Transverse colon (tissue), 4 donors: Measurements from ENCODE around the gene GET3. TPM values are rescaled to one million over a fixed set of nuclear protein-coding genes. Genes with fewer than 3 reads are reported as not detected.
"Not testable (repeated sequence)": the region's sequence is repeated elsewhere in the genome, so short reads cannot be mapped to it uniquely, and the experiment has no call there.

Source experiments
- DNase-seq: peaks from one replicate; pipeline ENCODE4 v3.0.0-alpha.2; 2019
- H3K27ac ChIP-seq, 4 donors: fragments of 200-600 bp; sonication (generic); 2 replicates each; pipeline ENCODE4 v1.5.1; 2016 to 2018; ENCODE audit warnings: inconsistent platforms in 4 of 4
- H3K27me3 ChIP-seq: fragments of 200-600 bp; sonication (generic); 2 replicates; pipeline ENCODE4 v1.5.1; 2017; ENCODE audit warnings: inconsistent platforms
- H3K36me3 ChIP-seq, 4 donors: fragments of 200-600 bp; sonication (generic); 2 replicates each; pipeline ENCODE4 v1.5.1; 2017 to 2019; ENCODE audit warnings: inconsistent platforms in 4 of 4
- H3K4me1 ChIP-seq, 4 donors: fragments of 200-600 bp; sonication (generic); 2 replicates each; pipeline ENCODE4 v1.5.1; 2017 to 2020; ENCODE audit warnings: inconsistent platforms in 4 of 4
- H3K4me3 ChIP-seq, 4 donors: fragments of 200-600 bp; sonication (generic); 1 replicate in 1 of 4; 2 replicates in 3 of 4; pipeline versions ENCODE4 v1.5.1 to v1.6.1; 2017 to 2019; ENCODE audit warnings: inconsistent platforms in 4 of 4
- H3K9me3 ChIP-seq, 2 donors: fragments of 200-600 bp; sonication (generic); 2 replicates each; pipeline ENCODE4 v1.5.1; 2017 to 2019; ENCODE audit warnings: inconsistent platforms in 2 of 2
- EP300 ChIP-seq: sonication (generic); formaldehyde crosslinking; IDR thresholded peaks from one replicate; pipeline ENCODE4 v1.6.1; 2017; ENCODE audit warnings: antibody characterized with exemption, low read depth
- POLR2A ChIP-seq: fragments of 450-650 bp; IDR thresholded peaks from one replicate; pipeline ENCODE4 v1.6.1; 2016; ENCODE audit warnings: antibody characterized with exemption, mild to moderate bottlenecking, moderate library complexity
- POLR2AphosphoS5 ChIP-seq, 3 donors: sonication (generic); formaldehyde crosslinking; IDR thresholded peaks; one replicate each; pipeline ENCODE4 v1.6.1; 2016; ENCODE audit warnings: antibody characterized with exemption in 3 of 3
- WGBS, 2 donors: methylation state at CpG; one replicate each; pipeline ENCODE4 v1.1.5; 2018; ENCODE audit warnings: low coverage in 1 of 2; 5-methylcytosine and 5-hydroxymethylcytosine counted together
- in situ Hi-C, 4 donors: fragments of 200-750 bp; cut with MboI; loops; one replicate each; pipeline versions ENCODE4 v1.15.0 to v1.15.1; 2017; ENCODE audit warnings: low sequenced_read_pairs in 3 of 4, low pct_ligation_motif_present in 1 of 4, low pct_unique_long_range_greater_than_20kb in 1 of 4
- intact Hi-C: fragments of 100-400 bp; cut with DNase I; formaldehyde crosslinking; loops from one replicate; pipeline ENCODE4 v1.15.1; 2023; ENCODE audit warnings: low total_unique reads
- total RNA-seq, 4 donors: library from RNA; depleted of rRNA; stranded (reverse); fragments of >200 nt; gene quantifications; one replicate each; pipeline ENCODE4 v1.1.0, GENCODE V29; 2016
- TF ChIP-seq, protein P1 (sequence below), 5 experiments: fragments of 200-600 bp in 3 of 5; fragments of 450-650 bp in 2 of 5; sonication (generic) in 3 of 5; IDR thresholded peaks; 1 replicate in 2 of 5; 2 replicates in 3 of 5; pipeline ENCODE4 v1.5.1; 2016 to 2017; ENCODE audit warnings: antibody characterized with exemption in 5 of 5, inconsistent platforms in 3 of 5, mild to moderate bottlenecking in 2 of 5, moderate library complexity in 1 of 5

GET3 gene
- total RNA-seq, 4 donors from 2014 or later, result 18.3 to 75.2 (median 43.6) TPM

GRCh38 chr19:12722566-12723380, 14.5 kb upstream of the GET3 start:
- Histone ChIP-seq H3K27me3 (no peaks in the 10 kb centered on the region), H3K4me3 (peak overlapping the region; percentile 29 to 99 (median 90)), H3K36me3 (peaks cover 0 to 8% (median 0%) of the 10 kb centered on the region in 4 donors), H3K27ac (peak overlapping the region; percentile 92 to 98 (median 96)), H3K4me1 (peaks cover 14 to 46% (median 29%) of the 10 kb centered on the region in 4 donors), H3K9me3 (no peaks in the 10 kb centered on the region)
- TF ChIP-seq POLR2A (peak; percentile 30), EP300 (no peak), POLR2AphosphoS5 (IDR thresholded peaks at IDR 0.05) (peak; percentile 59 to 77 (median 70))
- in situ Hi-C loops (no loop called here), intact Hi-C loops (no loop called here)
- 0% methylated on average over 4 to 32 of the region's 32 CpGs for WGBS, 2 donors
- peak; percentile 97 for DNase-seq

GRCh38 chr19:12723381-12723640, 14.0 kb upstream of the GET3 start:
- H3K9me3 ChIP-seq, result no peaks in the 10 kb centered on the region
- H3K27me3 ChIP-seq, result no peaks in the 10 kb centered on the region
- WGBS, 2 donors, result 1% methylated on average over 7 of the region's 7 CpGs; no CpG with 5 or more reads in 1 of the 2 donors
- no peak for TF ChIP-seq POLR2AphosphoS5 (IDR thresholded peaks at IDR 0.05)
- TF ChIP-seq, protein P1, sequence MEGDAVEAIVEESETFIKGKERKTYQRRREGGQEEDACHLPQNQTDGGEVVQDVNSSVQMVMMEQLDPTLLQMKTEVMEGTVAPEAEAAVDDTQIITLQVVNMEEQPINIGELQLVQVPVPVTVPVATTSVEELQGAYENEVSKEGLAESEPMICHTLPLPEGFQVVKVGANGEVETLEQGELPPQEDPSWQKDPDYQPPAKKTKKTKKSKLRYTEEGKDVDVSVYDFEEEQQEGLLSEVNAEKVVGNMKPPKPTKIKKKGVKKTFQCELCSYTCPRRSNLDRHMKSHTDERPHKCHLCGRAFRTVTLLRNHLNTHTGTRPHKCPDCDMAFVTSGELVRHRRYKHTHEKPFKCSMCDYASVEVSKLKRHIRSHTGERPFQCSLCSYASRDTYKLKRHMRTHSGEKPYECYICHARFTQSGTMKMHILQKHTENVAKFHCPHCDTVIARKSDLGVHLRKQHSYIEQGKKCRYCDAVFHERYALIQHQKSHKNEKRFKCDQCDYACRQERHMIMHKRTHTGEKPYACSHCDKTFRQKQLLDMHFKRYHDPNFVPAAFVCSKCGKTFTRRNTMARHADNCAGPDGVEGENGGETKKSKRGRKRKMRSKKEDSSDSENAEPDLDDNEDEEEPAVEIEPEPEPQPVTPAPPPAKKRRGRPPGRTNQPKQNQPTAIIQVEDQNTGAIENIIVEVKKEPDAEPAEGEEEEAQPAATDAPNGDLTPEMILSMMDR (IDR thresholded peaks at IDR 0.05), result no peak
- H3K36me3 ChIP-seq, result peaks cover 0 to 3% (median 0%) of the 10 kb centered on the region in 4 donors
- no peak for DNase-seq
- peaks cover 14 to 46% (median 29%) of the 10 kb centered on the region in 4 donors for H3K4me1 ChIP-seq
- H3K4me3 ChIP-seq, result peak overlapping the region; percentile 29 to 99 (median 90)
- intact Hi-C loops (no loop called here), in situ Hi-C loops (no loop called here)
- H3K27ac ChIP-seq, result peak overlapping the region; percentile 92 to 98 (median 96)

GRCh38 chr19:12723641-12724426, 13.5 kb upstream of the GET3 start, which contains the start of gene TNPO2:
Gene TNPO2, minus strand, starts transcription at chr19:12723932. Its CDS starts 2,955 bp downstream, at chr19:12720977.
- intact Hi-C loops, result no loop called here
- DNase-seq, result peak; percentile 69

DNA sequence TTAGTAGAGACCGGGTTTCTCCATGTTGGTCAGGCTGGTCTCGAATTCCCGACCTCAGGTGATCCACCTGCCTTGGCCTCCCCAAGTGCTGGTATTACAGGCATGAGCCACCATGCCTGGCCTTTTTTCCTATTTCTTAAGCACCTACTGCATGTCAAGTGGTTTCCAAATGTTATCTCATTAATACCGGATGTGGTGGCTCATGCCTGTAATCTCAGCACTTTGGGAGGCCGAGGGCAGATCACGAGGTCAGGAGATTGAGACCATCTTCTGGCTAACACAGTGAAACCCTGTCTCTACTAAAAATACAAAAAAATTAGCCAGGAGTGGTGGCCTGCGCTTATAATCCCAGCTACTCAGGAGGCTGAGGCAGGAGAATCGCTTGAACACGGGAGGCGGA, 11.7 kb upstream of the GET3 start:
- DNase-seq, H3K4me3 ChIP-seq, intact Hi-C loops, H3K27ac ChIP-seq, H3K27me3 ChIP-seq, in situ Hi-C loops, H3K9me3 ChIP-seq: not testable (repeated sequence)
- Histone ChIP-seq H3K4me1 (peaks cover 7 to 29% (median 24%) of the 10 kb centered on the region in 4 donors), H3K36me3 (peaks cover 0 to 16% (median 4%) of the 10 kb centered on the region in 4 donors)
- WGBS, 2 donors, result 93 to 94% methylated on average over 3 to 10 of the region's 10 CpGs

More at GRCh38 chr19:12723641-12724426, 13.5 kb upstream of the GET3 start, which contains the start of gene TNPO2:
- Histone ChIP-seq H3K4me3 (peak within 1 kb of the TSS; percentile 29 to 99 (median 90)), H3K9me3 (no peaks in the 10 kb centered on the region), H3K4me1 (peaks cover 14 to 46% (median 29%) of the 10 kb centered on the region in 4 donors), H3K27me3 (no peaks in the 10 kb centered on the region), H3K27ac (peak within 1 kb of the TSS; percentile 92 to 98 (median 96)), H3K36me3 (peaks cover 0 to 5% (median 0%) of the 10 kb centered on the region in 4 donors)
- TF ChIP-seq POLR2AphosphoS5 (IDR thresholded peaks at IDR 0.05), result no peak
- TF ChIP-seq EP300, result no peak
- no peak for TF ChIP-seq POLR2A
- TF ChIP-seq, protein P1 (IDR thresholded peaks at IDR 0.05), result no peak
- 4 to 13% methylated on average over 6 to 28 of the region's 28 CpGs for whole genome bisulfite sequencing, 2 donors
- in situ Hi-C loops, result no loop called here

DNA sequence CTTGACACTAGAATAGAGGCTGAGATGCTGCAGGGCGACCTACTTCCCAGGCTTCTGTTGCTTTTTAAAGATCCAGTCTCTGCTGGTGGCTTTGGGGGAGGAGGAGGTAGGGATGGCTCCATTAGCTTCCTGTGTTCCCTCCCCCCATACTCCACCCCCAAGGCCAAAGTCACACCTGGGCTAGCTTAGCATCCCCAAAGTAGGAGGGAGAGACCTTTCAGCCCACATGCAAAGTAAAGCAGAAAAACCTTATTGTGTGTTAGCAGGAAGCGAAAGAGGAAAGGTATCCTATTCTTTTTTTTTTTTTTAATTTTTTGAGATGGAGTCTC, 10.3 kb upstream of the GET3 start:
- in situ Hi-C loops (no loop called here), intact Hi-C loops (no loop called here)
- Histone ChIP-seq H3K4me3 (no peak overlapping the region), H3K36me3 (peaks cover 0 to 16% (median 5%) of the 10 kb centered on the region in 4 donors), H3K27ac (no peak overlapping the region), H3K9me3 (no peaks in the 10 kb centered on the region), H3K27me3 (no peaks in the 10 kb centered on the region), H3K4me1 (peaks cover 4 to 25% (median 15%) of the 10 kb centered on the region in 4 donors)
- no peak for DNase-seq
- no peak for TF ChIP-seq POLR2A
- no peak for TF ChIP-seq POLR2AphosphoS5 (IDR thresholded peaks at IDR 0.05)
- TF ChIP-seq, protein P1 (IDR thresholded peaks at IDR 0.05), result no peak
- no peak for TF ChIP-seq EP300
- 80 to 95% methylated on average over 1 to 2 of the region's 2 CpGs for WGBS, 2 donors
